Measurements from ENCODE around the gene NEDD8.

Gene NEDD8

DNA sequence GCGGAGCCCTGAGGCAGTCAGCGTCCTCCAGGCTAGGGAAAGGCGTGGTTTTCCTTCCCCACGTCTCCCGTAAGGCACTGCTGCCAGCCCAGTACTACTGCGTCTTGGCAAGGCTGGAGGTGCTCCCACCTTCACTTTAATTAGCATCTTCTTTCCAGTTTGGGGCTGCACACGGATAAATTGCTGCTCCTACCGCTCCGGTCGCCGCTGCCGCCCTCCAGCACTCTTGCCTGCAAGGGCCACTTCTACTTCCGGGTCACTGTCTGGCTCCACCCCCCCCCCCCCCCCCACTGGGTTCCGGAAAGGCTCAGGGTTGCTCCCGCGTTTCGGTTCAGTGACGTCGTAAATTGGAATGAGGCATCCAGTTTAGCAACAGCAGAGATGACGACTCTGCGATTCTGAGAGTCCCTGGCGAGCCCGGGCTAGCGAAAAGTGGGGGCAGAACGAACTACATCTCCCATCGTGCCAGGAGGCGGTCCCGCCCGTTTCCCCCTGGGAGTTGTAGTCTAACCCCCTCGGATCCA, at the start of gene NEDD8:
NEDD8 (minus strand) TSS at position 247 of the 524 bp plus-strand sequence; CDS start at position 147, 100 bp downstream.
- peak; percentile 89 for DNase-seq (ENCODE audit: low spot score)

DNA sequence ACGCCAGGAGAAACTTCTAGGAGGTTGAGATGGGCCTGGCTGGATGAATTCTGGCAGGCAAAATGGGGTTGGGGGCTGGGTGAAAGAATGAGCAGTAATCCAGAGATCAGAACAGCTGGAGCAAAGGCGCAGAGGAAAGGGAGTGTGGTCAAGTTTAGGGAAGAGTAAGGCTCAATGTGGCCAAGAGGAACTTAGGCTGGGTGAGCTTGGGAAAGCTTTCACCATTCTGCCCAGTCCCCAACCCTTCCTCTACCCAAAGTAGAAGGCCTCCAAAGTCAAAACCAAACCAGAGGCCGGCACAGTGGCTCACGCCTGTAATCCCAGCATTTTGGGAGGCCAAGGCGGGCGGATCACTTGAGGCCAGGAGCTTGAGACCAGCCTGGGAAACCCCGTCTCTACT, 49.5 kb upstream of the NEDD8 start:
- no peak for DNase-seq (ENCODE audit: low spot score)

DNA sequence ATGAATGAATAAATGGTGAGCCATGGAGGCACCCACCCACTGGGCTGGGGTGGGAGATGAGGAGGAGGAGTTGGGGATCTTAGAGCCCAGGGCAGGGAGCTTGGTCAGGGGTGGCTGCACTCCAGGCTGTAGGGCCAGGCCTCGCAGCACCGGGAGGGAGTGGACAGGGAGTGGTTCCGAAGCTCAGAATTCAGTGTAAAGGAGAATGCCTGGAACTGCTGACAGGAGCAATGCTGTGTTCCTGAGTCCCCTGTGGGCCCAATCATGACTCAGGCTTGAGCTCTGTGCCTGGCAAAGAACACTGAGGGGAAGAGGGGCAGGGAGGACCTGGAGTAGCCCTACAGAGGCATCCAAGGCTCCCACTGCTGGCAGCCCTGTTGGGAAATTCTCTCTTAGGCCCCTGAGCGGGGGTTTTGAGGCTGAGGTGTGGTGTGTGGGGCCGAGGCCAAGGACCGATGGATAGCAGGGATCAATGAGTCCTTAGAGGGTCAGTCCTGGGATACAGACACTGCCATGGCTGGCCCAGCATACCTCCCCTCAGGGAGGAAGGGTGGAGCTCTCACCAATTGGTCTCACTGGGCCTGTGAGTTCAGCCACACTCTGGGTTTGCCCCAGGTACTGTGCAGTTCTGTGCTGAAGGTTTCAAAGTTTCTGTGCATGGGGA, 48.8 kb upstream of the NEDD8 start:
- no peak for DNase-seq (ENCODE audit: low spot score)

DNA sequence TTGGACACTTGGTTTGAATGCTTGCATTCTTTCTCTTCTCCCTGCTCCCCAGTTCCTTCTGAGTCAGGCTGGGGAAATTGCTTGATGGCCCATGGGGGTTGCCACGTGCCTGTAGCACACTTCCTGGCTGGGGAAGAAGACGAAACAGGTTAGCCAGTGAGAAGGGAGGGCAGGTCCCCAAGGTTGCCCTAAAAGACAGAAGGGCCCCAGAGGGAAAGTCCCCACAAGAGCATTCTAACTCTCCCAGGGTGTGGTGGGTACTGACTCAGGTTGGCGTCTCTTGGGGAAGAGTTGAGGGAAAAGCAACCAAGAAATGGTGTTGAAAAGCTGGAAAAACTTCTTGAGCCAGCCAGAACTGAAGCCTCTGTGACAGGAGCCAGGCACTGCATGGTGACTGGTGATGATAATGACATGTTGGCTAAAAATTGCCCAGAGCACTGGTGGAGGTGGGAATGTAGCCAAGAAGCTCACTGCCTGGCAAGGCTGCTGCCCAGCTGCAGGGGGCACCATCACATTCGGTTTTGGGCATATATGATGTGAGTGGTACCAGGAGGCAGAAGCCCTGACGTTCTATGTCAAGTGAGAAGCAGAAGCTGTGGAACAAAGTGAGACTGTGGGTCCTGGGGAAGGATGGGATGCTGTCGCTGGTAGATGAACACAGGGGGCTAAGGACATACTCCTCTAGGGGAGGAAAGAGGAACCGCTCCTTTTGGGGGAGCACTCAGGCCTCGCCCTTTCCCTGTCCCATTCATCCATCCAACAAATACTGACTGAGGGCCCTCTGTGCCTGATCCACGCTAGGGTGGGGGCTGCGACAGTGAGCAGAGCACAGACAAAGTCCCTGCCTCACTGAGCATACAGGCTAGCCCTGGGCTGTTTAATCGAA, 47.4 kb upstream of the NEDD8 start:
- no peak for DNase-seq (ENCODE audit: low spot score)

DNA sequence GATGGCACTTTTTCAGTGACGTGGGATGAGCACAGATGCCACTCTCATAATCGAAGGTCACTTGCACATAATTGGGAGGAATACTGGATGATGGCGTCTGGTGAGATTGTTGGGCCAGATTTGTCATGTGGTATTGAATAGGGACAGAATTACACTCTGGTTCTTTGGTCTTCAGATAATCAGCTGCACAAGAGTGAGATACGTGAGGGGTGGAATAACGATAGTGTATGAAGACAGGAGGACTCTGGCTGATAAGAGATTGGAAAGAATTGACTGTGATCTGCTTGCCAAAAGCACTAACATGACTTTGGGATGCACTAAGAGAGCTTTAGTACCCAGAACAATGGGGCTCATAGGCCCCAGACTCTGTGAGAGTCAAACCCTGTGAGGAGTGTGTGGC, 46.3 kb upstream of the NEDD8 start:
- DNase-seq (ENCODE audit: low spot score), result no peak

DNA sequence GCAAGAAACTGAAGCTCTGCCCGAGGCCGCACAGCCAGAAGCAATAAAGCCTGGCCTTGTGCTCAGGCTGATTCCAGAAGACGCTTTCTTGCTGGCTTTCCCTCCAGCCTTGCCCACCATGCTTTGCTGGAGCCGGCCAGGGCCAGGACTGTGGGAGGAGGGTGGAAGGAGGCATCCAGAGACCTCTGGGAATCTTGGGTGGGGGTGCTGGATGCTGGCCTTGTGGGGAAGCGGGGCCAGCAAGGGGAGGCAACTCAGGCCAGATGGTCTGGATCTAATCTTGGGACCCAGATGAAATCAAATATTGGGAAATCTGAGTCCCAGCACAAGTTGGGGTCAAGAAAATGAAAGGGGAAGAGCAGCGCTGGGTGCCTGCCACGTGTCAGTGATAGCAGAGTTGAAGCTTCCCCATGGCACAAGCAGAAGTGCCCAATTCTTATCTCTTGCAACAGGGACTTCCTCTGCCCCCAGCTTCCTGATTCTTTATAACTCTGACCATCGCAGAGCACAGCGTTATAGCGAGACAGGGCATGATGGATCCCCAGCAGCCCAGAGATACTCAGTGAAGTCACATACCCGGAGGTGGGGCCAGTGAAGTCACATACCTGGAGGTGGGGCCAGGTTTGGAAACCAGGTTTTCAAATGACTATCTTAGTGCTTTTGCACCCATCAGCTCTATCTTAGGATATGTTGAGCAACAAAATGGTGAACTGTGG, 45.6 kb upstream of the NEDD8 start:
- no peak for DNase-seq (ENCODE audit: low spot score)

DNA sequence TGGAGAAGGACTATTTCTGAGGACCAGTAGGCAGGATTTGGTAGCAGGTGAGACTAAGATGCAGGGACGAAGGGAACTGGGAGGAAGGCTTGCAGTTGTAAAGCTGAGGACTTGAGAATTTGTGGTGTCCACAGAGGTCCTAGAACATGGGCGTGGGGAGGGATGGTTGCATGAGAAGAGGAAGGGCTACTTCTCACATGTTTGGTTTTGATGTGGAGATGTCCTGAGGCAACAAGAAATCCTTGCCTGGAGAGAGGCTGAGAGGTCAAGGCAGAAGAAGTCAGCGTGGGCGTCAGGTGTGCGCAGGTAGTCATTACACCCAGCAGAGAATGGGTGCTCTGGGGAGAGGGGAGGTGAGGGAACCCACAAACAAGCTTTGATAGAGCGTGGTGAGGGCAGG, 44.9 kb upstream of the NEDD8 start:
- DNase-seq (ENCODE audit: low spot score), result no peak

DNA sequence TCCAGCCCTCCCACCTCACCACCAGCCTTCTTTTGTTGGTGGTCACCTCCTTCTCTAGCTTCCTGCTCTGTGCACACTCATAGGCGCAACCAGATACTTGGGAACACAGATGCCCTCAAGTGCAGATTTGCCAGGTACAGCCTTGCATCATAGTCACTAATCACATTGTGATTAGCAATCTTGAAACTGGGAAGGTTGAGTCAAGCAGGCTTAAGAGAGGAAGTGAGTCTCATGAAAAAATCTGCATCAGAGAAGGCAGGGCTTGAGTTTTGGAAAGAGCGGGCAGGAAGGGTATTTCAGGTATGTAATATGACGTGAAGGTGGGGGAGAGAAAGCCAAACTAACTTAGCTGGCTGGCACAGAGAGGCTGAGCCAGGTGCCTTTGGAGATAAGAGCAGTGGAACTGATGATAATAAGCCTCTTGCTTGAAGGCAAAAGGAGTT, 42.0 kb upstream of the NEDD8 start:
- no peak for DNase-seq (ENCODE audit: low spot score)

DNA sequence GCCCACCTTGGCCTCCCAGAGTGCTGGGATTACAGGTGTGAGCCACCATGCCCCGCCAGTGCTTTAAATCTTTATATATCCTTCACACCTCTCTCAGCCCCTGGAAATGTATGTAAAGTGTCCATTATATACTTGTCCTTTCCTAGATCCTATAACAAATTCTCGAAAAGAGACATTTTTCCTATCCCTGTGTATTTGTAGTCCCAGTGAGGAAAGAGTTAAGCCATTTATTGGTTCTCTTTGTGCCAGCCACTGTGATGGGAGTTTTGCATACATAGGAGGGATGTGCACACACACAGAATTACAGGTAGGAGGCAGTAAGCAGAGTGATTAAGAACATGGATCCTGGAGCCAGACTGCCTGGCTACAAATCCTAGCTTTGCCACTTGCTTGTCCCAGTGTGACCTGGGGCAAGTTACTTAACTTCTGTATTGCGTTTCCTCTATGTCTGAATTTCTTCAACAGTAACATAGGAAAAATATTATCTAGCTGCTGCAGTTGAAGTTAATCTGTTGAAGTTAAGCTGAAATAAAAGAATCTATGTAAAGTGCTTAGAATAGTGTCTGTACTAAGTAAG, 41.3 kb upstream of the NEDD8 start:
- no peak for DNase-seq (ENCODE audit: low spot score)

DNA sequence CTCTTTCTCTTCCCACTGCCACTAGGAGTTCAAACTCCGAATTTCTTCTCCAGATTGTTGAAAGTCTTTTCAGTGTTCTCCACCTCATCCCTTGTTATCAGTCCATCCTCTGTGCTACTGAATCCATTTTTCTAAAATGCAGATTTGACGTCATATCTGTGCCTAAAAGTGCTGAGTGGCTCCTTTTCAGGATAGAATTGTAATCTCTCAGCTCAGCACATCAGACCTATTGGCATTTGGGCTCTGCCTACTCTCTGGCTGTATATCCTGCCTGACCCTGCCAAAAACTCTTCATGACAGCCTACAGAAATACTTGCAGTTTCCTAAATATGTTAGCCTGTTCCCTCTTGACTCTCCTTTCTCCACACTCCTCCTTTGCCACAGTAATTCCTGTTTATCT, 40.3 kb upstream of the NEDD8 start:
- no peak for DNase-seq (ENCODE audit: low spot score)

DNA sequence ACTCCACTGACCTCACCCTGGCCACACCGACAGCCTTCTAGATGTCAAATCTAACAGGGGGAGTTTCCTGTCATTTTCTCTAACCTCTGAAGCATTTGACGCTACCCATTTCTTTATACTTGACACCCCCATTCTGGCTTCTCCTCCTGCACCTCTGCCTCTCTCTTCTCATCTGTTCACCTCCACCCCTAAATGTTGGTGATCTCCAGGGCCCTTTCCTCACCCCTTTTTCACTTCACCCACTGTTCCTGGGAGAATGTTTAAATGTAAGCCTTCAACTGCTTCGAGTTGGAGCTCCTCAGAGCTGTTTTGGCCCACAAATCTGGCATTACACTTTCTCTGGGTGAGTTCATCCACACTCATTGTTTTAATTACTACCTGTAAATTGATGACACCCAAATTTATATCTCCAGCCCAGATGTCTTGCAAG, 39.7 kb upstream of the NEDD8 start:
- DNase-seq (ENCODE audit: low spot score), result no peak

DNA sequence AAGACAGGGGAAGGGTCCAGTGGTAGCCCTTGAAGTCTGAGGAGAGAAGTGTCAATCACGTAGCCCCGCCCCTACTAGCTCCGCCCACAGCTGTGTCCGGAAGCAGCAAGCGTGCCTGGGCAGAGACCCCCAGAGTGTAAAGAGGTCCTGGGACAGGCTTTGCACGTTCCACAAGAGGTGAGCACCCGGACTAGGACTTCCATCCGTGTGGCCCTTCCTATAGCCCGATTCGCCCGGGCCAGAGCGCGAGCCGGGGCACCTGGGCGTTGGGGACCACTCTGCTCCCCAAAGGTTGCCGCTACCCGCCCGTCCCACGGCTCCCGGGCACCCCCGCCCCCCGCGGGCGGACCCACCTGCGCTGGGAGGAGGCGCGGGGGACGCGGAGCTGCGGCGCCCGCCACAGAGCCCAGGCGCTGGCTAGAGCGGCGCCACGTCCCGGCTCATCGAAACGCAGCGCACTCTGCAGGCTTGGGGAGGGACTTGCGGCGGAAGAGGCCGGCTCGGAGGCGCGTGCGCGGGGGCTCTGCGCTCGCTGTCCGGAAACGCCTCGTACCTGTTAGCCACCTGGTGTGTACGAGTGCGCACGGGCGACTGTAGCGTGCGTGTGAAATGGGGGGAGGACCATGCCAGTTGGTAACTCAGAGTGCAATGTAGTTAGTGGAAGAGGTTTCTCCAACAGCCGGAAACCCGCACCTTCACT, 39.1 kb upstream of the NEDD8 start, which contains the start of gene RABGGTA:
RABGGTA (minus strand) TSS at position 464 of the 700 bp plus-strand sequence. CDS start 482 bp downstream, outside the sequence.
- DNase-seq (ENCODE audit: low spot score), result peak; percentile 96

DNA sequence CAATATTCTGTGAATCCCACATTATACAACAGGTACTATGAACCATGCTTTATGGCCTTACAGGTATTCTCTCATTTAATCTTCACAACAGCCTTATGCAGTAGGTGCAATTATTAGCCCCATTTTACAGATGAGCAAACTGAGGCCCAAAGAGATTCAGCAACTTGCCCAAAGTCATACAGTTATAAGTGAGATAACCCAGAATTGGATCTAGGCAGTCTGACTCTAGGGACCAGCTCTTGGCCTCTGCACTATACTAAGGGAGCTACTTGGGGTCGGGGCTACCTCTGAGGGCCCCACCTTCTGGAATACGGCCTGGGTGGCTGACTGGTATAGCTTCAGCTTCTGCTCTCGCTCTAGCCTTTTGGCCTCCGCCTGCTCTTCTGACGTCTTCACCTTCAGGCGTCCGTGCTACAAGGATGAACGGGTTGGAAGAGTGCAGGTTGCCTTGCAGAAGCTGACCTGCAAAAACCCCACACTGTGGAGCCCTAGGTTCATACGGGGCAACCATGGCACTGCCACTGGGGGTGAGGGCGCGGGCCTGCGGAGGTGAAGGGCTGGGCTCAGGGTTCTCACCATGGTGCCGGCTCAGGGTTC, 38.5 kb upstream of the NEDD8 start:
- DNase-seq (ENCODE audit: low spot score), result no peak

DNA sequence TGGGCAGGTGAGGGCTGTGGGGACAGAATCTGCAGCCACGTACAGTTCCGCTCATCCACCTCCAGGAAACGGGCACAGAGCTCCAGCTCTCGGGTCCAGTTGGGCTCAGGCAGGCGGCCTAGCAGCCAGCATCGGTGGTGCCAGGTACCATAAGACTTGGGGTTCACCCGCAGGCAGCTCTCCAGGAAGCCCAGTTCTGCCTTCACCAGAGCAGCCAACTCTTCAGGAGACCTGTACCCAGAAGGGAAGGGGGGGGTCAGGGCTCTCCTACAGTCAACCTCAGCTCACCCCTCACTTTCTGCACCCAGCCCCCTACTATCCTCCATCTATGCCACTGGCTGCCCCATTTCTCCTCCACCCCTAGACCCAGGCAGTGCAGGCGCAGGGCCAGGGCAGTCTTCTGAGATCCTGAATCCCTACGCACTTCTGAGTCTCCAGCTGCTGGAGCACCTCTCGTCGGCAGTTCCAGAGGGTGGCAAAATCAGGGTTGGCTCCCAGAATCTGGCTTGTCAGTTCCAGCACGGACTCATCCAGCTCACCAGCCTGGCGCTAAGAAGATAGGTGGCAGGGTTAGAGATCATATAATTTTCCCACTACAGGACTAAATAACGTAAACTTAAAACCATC, 37.9 kb upstream of the NEDD8 start:
- no peak for DNase-seq (ENCODE audit: low spot score)

DNA sequence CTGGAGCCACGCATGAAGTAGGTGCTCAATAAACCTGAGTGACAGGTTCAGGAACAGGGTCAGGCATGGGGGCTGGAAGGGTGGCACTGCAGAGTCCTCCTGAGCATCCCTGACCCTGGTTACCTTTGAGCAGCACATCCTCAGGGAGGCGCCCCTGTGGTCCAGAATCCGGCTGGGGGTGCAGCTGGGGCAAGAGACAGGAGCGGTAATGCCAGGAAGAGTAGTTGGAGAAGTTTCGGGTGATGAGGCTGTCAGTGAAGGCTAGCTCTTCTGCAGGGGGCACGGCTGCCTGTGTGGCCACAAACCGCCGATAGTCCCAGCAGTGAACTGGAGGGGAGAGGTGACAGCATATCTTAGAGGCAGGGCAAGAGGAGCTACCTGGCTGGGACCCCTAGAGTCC, 37.2 kb upstream of the NEDD8 start:
- DNase-seq (ENCODE audit: low spot score), result no peak

DNA sequence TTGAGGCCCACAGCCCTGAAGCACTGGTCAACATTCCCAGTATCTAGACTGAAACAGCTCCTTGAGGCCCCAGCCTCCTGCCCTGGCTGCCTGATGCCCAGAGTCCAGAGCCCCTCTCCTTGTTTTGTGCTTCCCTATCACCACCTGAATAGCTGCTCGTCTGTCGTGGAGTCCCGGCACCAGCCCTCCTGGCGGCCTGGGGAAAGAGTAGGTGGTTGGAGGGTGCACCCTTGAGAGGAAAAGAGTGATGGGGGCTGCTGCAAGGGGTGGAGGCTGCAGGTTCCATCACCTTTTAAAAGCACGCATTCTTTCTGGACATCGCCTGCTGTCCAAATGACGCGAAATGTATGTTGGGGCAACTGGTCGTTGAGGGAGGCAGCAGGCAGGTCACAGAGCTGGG, 36.1 kb upstream of the NEDD8 start:
- DNase-seq (ENCODE audit: low spot score), result no peak

DNA sequence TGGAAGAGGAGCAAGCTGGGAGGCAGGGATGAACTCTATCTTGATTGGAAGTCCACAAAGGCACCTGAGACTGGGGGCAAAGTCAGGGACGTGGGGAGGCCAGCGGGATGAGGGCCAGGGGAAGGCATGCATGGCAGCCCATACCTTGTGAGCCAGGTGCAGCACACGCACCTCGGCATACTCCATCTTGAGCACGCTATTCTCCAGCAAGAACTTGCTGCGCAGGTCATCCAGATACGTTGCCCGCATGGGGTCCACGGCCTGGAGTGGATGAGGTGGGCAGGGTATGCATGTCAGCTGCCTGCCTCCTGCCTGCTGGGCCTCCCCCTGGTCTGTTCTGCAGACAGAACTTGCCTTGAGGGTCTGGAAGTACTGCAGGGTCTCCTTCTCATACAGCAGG, 35.3 kb upstream of the NEDD8 start:
- DNase-seq (ENCODE audit: low spot score), result no peak

DNA sequence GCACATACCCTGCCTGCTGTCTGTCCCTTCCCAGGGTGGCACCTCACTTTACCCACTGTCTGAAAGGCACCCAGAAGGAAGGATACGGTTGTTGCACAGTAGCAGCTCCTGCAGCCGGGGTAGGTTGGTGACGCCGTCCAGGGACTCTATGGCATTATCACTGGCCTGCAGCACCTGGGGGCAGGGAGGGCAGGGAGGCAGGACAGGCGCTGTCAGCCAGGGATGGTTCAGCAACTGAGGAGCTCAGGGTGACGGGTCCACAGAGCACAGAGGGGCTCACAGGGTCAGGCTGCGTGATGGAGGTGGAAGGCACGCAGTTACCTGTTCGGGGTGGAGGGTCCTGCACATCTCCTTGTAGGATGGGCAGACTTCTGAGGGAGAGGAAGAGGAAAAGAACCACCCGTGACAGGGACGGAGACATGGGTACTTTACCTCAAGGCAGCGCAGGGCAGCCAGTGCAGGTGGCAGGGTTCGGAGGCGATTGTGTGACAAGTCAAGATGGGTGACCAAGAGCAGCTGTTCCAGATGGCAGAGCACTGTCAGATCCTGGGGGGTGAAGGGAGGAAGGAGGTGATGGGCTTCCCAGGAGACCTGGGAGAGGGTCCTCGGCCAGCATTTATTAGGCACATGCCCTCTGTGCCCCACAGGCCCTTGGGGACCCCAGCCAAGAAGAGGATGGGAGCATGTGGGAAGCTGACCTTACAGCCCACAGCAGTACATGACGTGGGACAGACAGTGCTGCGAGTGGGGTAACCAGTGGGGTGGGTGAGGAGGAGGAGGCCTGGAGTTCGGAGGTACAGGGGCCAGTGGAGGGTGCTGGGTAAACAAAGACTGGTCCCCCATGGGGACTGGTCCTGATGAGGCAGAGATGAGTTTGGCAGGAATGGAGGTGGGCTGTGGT, 34.4 kb upstream of the NEDD8 start:
- no peak for DNase-seq (ENCODE audit: low spot score)

DNA sequence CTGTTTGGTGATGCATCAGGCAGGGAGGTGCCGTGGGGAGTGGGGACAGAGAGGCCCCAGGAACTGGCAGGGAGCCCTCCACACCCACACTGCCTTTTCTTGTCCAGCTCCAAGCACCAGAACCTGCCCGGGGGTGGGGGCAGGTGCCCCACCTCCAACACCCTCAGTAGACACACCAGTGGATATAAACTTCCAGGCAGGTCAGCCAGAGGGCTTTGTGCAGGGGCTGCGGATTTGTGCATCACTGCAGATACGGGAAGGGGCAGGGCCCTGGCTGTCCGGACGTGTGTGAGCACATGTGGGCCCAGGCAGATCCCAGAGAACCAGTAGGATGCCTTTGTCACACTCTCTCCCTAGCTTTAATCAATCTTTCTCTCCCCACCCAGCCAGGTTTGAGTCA, 32.1 kb upstream of the NEDD8 start:
- no peak for DNase-seq (ENCODE audit: low spot score)
